ENCODE results near the gene ZG16. TPM values are rescaled to one million over a fixed set of nuclear protein-coding genes. Genes with fewer than 3 reads are reported as not detected.
"Not testable (repeated sequence)": the region's sequence is repeated elsewhere in the genome, so short reads cannot be mapped to it uniquely, and the experiment has no call there.

Gene ZG16
- total RNA-seq, 6 experiments from 2014 or later: not detected

GRCh38 chr16:29767062-29767461 is 11.0 kb upstream of the ZG16 start:
- Mint-ChIP-seq H3K4me1 (ENCODE audit: low read depth) (no peaks in the 10 kb centered on the region), H3K9me3 (no peaks in the 10 kb centered on the region), H3K27me3 (ENCODE audit: insufficient read depth) (peaks cover 35% of the 10 kb centered on the region), H3K36me3 (ENCODE audit: low read depth) (no peaks in the 10 kb centered on the region), H3K4me3 (no peak overlapping the region), H3K27ac (no peak overlapping the region)
- no peak for TF ChIP-seq CTCF (IDR thresholded peaks at IDR 0.05)
- no peak for DNase-seq

- Mint-ChIP-seq H3K27ac (no peak overlapping the region), H3K9me3 (no peaks in the 10 kb centered on the region), H3K4me3 (no peak overlapping the region), H3K27me3 (ENCODE audit: insufficient read depth) (peaks cover 39% of the 10 kb centered on the region), H3K4me1 (ENCODE audit: low read depth) (no peaks in the 10 kb centered on the region), H3K36me3 (ENCODE audit: low read depth) (no peaks in the 10 kb centered on the region)
- no peak for DNase-seq
- TF ChIP-seq CTCF (IDR thresholded peaks at IDR 0.05): no peak
Measured at GRCh38 chr16:29769507-29769906, 8.5 kb upstream of the ZG16 start.

- Mint-ChIP-seq H3K9me3 (no peaks in the 10 kb centered on the region), H3K4me1 (ENCODE audit: low read depth) (peaks cover 2% of the 10 kb centered on the region), H3K27me3 (ENCODE audit: insufficient read depth) (peaks cover 34% of the 10 kb centered on the region), H3K27ac (no peak overlapping the region), H3K36me3 (ENCODE audit: low read depth) (no peaks in the 10 kb centered on the region), H3K4me3 (no peak overlapping the region)
- DNase-seq: no peak
- no peak for TF ChIP-seq CTCF (IDR thresholded peaks at IDR 0.05)
Measured at GRCh38 chr16:29770250-29770929, 7.7 kb upstream of the ZG16 start.

GRCh38 chr16:29772330-29772729 is 5.7 kb upstream of the ZG16 start:
- H3K27ac Mint-ChIP-seq: not testable (repeated sequence)

GRCh38 chr16:29774730-29775129 is 3.3 kb upstream of the ZG16 start:
- no peak overlapping the region for H3K4me3 Mint-ChIP-seq
- no peak overlapping the region for H3K27ac Mint-ChIP-seq
- H3K36me3 Mint-ChIP-seq (ENCODE audit: low read depth): no peaks in the 10 kb centered on the region
- no peak for TF ChIP-seq CTCF (IDR thresholded peaks at IDR 0.05)
- no peak for DNase-seq
- peaks cover 15% of the 10 kb centered on the region for H3K4me1 Mint-ChIP-seq (ENCODE audit: low read depth)
- no peaks in the 10 kb centered on the region for H3K9me3 Mint-ChIP-seq
- H3K27me3 Mint-ChIP-seq (ENCODE audit: insufficient read depth): peaks cover 38% of the 10 kb centered on the region

More at GRCh38 chr16:29772330-29772729, 5.7 kb upstream of the ZG16 start:
- H3K9me3 Mint-ChIP-seq; H3K36me3 Mint-ChIP-seq (ENCODE audit: low read depth); H3K4me3 Mint-ChIP-seq; DNase-seq; H3K4me1 Mint-ChIP-seq (ENCODE audit: low read depth): not testable (repeated sequence)
- peaks cover 24% of the 10 kb centered on the region for H3K27me3 Mint-ChIP-seq (ENCODE audit: insufficient read depth)

GRCh38 chr16:29775742-29776408 is 2.2 kb upstream of the ZG16 start:
- DNase-seq: peak; percentile 4
- Mint-ChIP-seq H3K27me3 (ENCODE audit: insufficient read depth) (peaks cover 39% of the 10 kb centered on the region), H3K27ac (no peak overlapping the region), H3K4me1 (ENCODE audit: low read depth) (peaks cover 15% of the 10 kb centered on the region), H3K36me3 (ENCODE audit: low read depth) (no peaks in the 10 kb centered on the region), H3K9me3 (no peaks in the 10 kb centered on the region), H3K4me3 (no peak overlapping the region)
- TF ChIP-seq CTCF (IDR thresholded peaks at IDR 0.05): no peak

Data from HFFc6 (cell line).